ENCODE data around the gene CCNA1. TPM values are rescaled to one million over a fixed set of nuclear protein-coding genes. Genes with fewer than 3 reads are reported as not detected.

Gene CCNA1
- polyA plus RNA-seq, 1 donor from 2014 or later: 13.8 TPM

- H3K27me3 ChIP-seq (ENCODE audit: insufficient read depth, low read depth, low read length): no peaks in the 10 kb centered on the region
- no peak overlapping the region for H3K4me2 ChIP-seq (ENCODE audit: low read length)
- TF ChIP-seq POLR2AphosphoS5 (IDR thresholded peaks at IDR 0.05) (no peak), EP300 (conservative IDR thresholded peaks at IDR 0.05; ENCODE audit: poor library complexity, severe bottlenecking) (no peak), EZH2 (IDR thresholded peaks at IDR 0.05; ENCODE audit: borderline replicate concordance, insufficient read depth, low read length, poor library complexity, severe bottlenecking) (no peak), MXI1 (conservative IDR thresholded peaks at IDR 0.05; ENCODE audit: poor library complexity, severe bottlenecking) (no peak), RAD21 (conservative IDR thresholded peaks at IDR 0.05) (no peak), CTCF (IDR thresholded peaks at IDR 0.05; ENCODE audit: poor library complexity, severe bottlenecking) (no peak), REST (IDR thresholded peaks at IDR 0.05; ENCODE audit: borderline replicate concordance) (no peak), SMC3 (conservative IDR thresholded peaks at IDR 0.05; ENCODE audit: poor library complexity) (no peak), TAF1 (IDR thresholded peaks at IDR 0.05; ENCODE audit: low read depth) (no peak)
- no peak overlapping the region for H3K4me3 ChIP-seq (ENCODE audit: low read length)
- no peaks in the 10 kb centered on the region for H3K9me3 ChIP-seq (ENCODE audit: low read length)
- no peaks in the 10 kb centered on the region for H3K36me3 ChIP-seq (ENCODE audit: insufficient read depth, low read length)
- H4K20me1 ChIP-seq (ENCODE audit: insufficient read depth): no peaks in the 10 kb centered on the region
- H3K27ac ChIP-seq (ENCODE audit: low read length): no peak overlapping the region
- no peaks in the 10 kb centered on the region for H3K9me2 ChIP-seq (ENCODE audit: insufficient read depth, low read length)
- no peak overlapping the region for H3K9ac ChIP-seq (ENCODE audit: low read length)
- H3F3A ChIP-seq (ENCODE audit: insufficient read depth, low read length, poor library complexity, severe bottlenecking): no peaks in the 10 kb centered on the region
- H3K79me2 ChIP-seq (replicated peaks; ENCODE audit: insufficient read depth, low read length): no peaks in the 10 kb centered on the region
- H2AFZ ChIP-seq (ENCODE audit: low read depth, low read length): no peak overlapping the region
Measured at GRCh38 chr13:36480726-36481427, 48.6 kb downstream of the CCNA1 start.

GRCh38 chr13:36490055-36490454 is 57.8 kb downstream of the CCNA1 start:
- no peak overlapping the region for H3K4me3 ChIP-seq (ENCODE audit: low read length)
- H3K27me3 ChIP-seq (ENCODE audit: insufficient read depth, low read depth, low read length): no peaks in the 10 kb centered on the region
- no peaks in the 10 kb centered on the region for H3F3A ChIP-seq (ENCODE audit: insufficient read depth, low read length, poor library complexity, severe bottlenecking)
- H3K4me2 ChIP-seq (ENCODE audit: low read length): no peak overlapping the region
- H3K9me2 ChIP-seq (ENCODE audit: insufficient read depth, low read length): no peaks in the 10 kb centered on the region
- H3K79me2 ChIP-seq (replicated peaks; ENCODE audit: insufficient read depth, low read length): no peaks in the 10 kb centered on the region
- no peaks in the 10 kb centered on the region for H3K9me3 ChIP-seq (ENCODE audit: low read length)
- H4K20me1 ChIP-seq (ENCODE audit: insufficient read depth): no peaks in the 10 kb centered on the region
- H3K36me3 ChIP-seq (ENCODE audit: insufficient read depth, low read length): no peaks in the 10 kb centered on the region
- no peak overlapping the region for H3K27ac ChIP-seq (ENCODE audit: low read length)
- no peak overlapping the region for H2AFZ ChIP-seq (ENCODE audit: low read depth, low read length)
- TF ChIP-seq TAF1 (IDR thresholded peaks at IDR 0.05; ENCODE audit: low read depth) (no peak), REST (IDR thresholded peaks at IDR 0.05; ENCODE audit: borderline replicate concordance) (no peak), MXI1 (conservative IDR thresholded peaks at IDR 0.05; ENCODE audit: poor library complexity, severe bottlenecking) (no peak), RAD21 (conservative IDR thresholded peaks at IDR 0.05) (no peak), CTCF (IDR thresholded peaks at IDR 0.05; ENCODE audit: poor library complexity, severe bottlenecking) (no peak), EZH2 (IDR thresholded peaks at IDR 0.05; ENCODE audit: borderline replicate concordance, insufficient read depth, low read length, poor library complexity, severe bottlenecking) (no peak), POLR2AphosphoS5 (IDR thresholded peaks at IDR 0.05) (no peak), SMC3 (conservative IDR thresholded peaks at IDR 0.05; ENCODE audit: poor library complexity) (no peak)
- no peak overlapping the region for H3K9ac ChIP-seq (ENCODE audit: low read length)

All from neural cell (in vitro differentiated cells).